Measurements from ENCODE around the gene NINJ1. TPM values are rescaled to one million over a fixed set of nuclear protein-coding genes. Genes with fewer than 3 reads are reported as not detected.

The NINJ1 gene
- 10 to 100 TPM; 35.5 to 77.1 (median 41.3) TPM for total RNA-seq
- polyA plus RNA-seq = 10 to 100 TPM; 39.8 to 50.3 TPM
- long read RNA-seq, donor 1, transcript NINJ1-201 (4 exons, 1,281 nt) = major isoform, 26 of 46 reads
- long read RNA-seq, donor 1, partial matches to known transcripts = 13 of 46 reads
- long read RNA-seq, donor 1, other reads (novel, unspliced or antisense) = 4 of 46 reads
- long read RNA-seq, donor 2, transcript NINJ1-201 (4 exons, 1,281 nt) = major isoform, 43 of 59 reads
- long read RNA-seq, donor 2, partial matches to known transcripts = 15 of 59 reads
- long read RNA-seq, donor 2, other reads (novel, unspliced or antisense) = 0 of 59 reads
- long read RNA-seq, donor 3, transcript NINJ1-201 (4 exons, 1,281 nt) = major isoform, 59 of 66 reads
- long read RNA-seq, donor 3, partial matches to known transcripts = 5 of 66 reads
- long read RNA-seq, donor 3, other reads (novel, unspliced or antisense) = 0 of 66 reads

GRCh38 chr9:93134015-93134739, at the start of gene NINJ1:
TSS of gene NINJ1 (minus strand) at chr9:93134251. CDS start at chr9:93134217, 34 bp downstream.
- WGBS, 2 donors = 1% methylated on average over 77 to 78 of the region's 78 CpGs
- Histone ChIP-seq H3K36me3 (peaks cover 0 to 5% (median 0%) of the 10 kb centered on the region in 9 donors), H3K27ac (peak within 1 kb of the TSS; percentile 74 to 99 (median 94)), H3K27me3 (no peaks in the 10 kb centered on the region), H3K4me3 (peak within 1 kb of the TSS; percentile 57 to 97 (median 81)), H3K9me3 (peaks cover 0 to 5% (median 0%) of the 10 kb centered on the region in 11 donors), H3K4me1 (peaks cover 33 to 59% (median 52%) of the 10 kb centered on the region in 9 donors)
- ATAC-seq = peak; percentile 74 to 92 (median 82)
- intact Hi-C loops (cut with DNase I) = loop anchor here in 2 of 10 donors (10.0 kb wide), 1 partner anchor 321 kb away; the partner anchor contains the start of genes FAM120A (in 2 of the 2) and FAM120AOS (in 2 of the 2)
- peak in 1 of 9 donors; percentile 12 for TF ChIP-seq CTCF (IDR thresholded peaks at IDR 0.05)
- peak; percentile 70 to 78 for DNase-seq

- WGBS, 2 donors = 86 to 88% methylated on average over 5 of the region's 5 CpGs
- TF ChIP-seq CTCF (IDR thresholded peaks at IDR 0.05) = no peak
- no peaks in the 10 kb centered on the region for H3K9me3 ChIP-seq
- peaks cover 4 to 55% (median 19%) of the 10 kb centered on the region in 9 donors for H3K4me1 ChIP-seq
- H3K36me3 ChIP-seq = no peaks in the 10 kb centered on the region
- DNase-seq (no peak), ATAC-seq (no peak)
- H3K27me3 ChIP-seq = peaks cover 0 to 79% (median 26%) of the 10 kb centered on the region in 7 donors
- H3K4me3 ChIP-seq = peak overlapping the region in 6 of 10 donors; percentile 62 to 75 (median 64)
- intact Hi-C loops (cut with DNase I) = no loop called here
- H3K27ac ChIP-seq = peak overlapping the region in 5 of 10 donors; percentile 37 to 90 (median 86)
Observed at GRCh38 chr9:93183131-93183662, 49.1 kb upstream of the NINJ1 start.

GRCh38 chr9:93182572-93182971, 48.5 kb upstream of the NINJ1 start:
- no peak for DNase-seq
- ATAC-seq = peak in 1 of 8 donors; percentile 2
- H3K4me1 ChIP-seq = peaks cover 4 to 53% (median 18%) of the 10 kb centered on the region in 9 donors
- no peak overlapping the region for H3K4me3 ChIP-seq
- H3K36me3 ChIP-seq = no peaks in the 10 kb centered on the region
- peaks cover 0 to 73% (median 26%) of the 10 kb centered on the region in 7 donors for H3K27me3 ChIP-seq
- intact Hi-C loops (cut with DNase I) = no loop called here
- no peaks in the 10 kb centered on the region for H3K9me3 ChIP-seq
- H3K27ac ChIP-seq = peak overlapping the region in 4 of 10 donors; percentile 24 to 58 (median 43)
- whole genome bisulfite sequencing, 2 donors = 50 to 57% methylated on average over 6 of the region's 6 CpGs
- no peak for TF ChIP-seq CTCF (IDR thresholded peaks at IDR 0.05)

All from heart right ventricle (tissue), 16 donors.